Stomach (tissue), 4 donors: ENCODE data around the gene DOCK4.

Experiments used
- CTCF ChIP-seq, 7 experiments: fragments of 450-650 bp in 4 of 7; fragments of 200-600 bp in 3 of 7; sonication (generic) in 3 of 7; IDR thresholded peaks; one replicate each; pipeline ENCODE4 v1.5.1; 2016 to 2019; ENCODE audit warnings: antibody characterized with exemption in 7 of 7, control low read depth in 2 of 7, mild to moderate bottlenecking in 1 of 7
- POLR2A ChIP-seq, 4 donors: fragments of 450-650 bp; IDR thresholded peaks; one replicate each; pipeline ENCODE4 v1.6.1; 2016; ENCODE audit warnings: antibody characterized with exemption in 4 of 4, control low read depth in 2 of 4, mild to moderate bottlenecking in 1 of 4, moderate library complexity in 1 of 4
- POLR2AphosphoS5 ChIP-seq, 3 donors: sonication (generic); formaldehyde crosslinking; IDR thresholded peaks; one replicate each; pipeline ENCODE4 v1.6.1; 2016; ENCODE audit warnings: antibody characterized with exemption in 3 of 3

GRCh38 chr7:111752022-111752582, 454.1 kb downstream of the DOCK4 start:
- TF ChIP-seq CTCF (IDR thresholded peaks at IDR 0.05) (peak in 5 of 7 experiments; percentile 21 to 61 (median 37)), POLR2AphosphoS5 (IDR thresholded peaks at IDR 0.05) (no peak), POLR2A (IDR thresholded peaks at IDR 0.05) (no peak)
